GM12878 (cell line): ENCODE measurements around the gene PCED1A. TPM values are rescaled to one million over a fixed set of nuclear protein-coding genes. Genes with fewer than 3 reads are reported as not detected.

Source experiments
- ATAC-seq: fragments of 200-7000 bp; cut with Tn5 transposase; 3 replicates; pipeline ENCODE4 v1.9.1; 2020; ENCODE audit warnings: mild to moderate bottlenecking, moderate library complexity
- BruUV-seq: library from RNA; stranded (reverse); fragments of 400-500 nt; replicated peaks from 2 replicates; lab custom pipeline; 2021; lab: Mats Ljungman, UMichigan
- CTCF ChIA-PET: fragments of 300-600 bp; sonication (Branson Sonifier 250); formaldehyde crosslinking; extraction: SDS; loops from one replicate; lab custom pipeline; 2021; ENCODE audit warnings: inconsistent platforms; lab: Yijun Ruan, JAX
- POLR2A ChIA-PET: fragments of 350-600 bp; formaldehyde crosslinking; extraction: SDS; loops from one replicate; lab custom pipeline; 2021; ENCODE audit warnings: inconsistent platforms; lab: Charles Lee
- RAD21 ChIA-PET: fragments of 300-600 bp; sonication (Branson Sonifier 250); formaldehyde crosslinking; loops from one replicate; lab custom pipeline; 2023; ENCODE audit warnings: antibody characterized with exemption; ENCODE audit not compliant: unreplicated experiment; lab: Charles Lee
- SMC1A ChIA-PET: fragments of 300-600 bp; sonication (Branson Sonifier 250); formaldehyde crosslinking; loops from one replicate; lab custom pipeline; 2023; ENCODE audit not compliant: unreplicated experiment, uncharacterized antibody; lab: Charles Lee
- DNase-seq: peaks from one replicate; pipeline ENCODE4 v3.0.0-alpha.2; 2011; ENCODE audit warnings: low read depth, low spot score
- FAIRE-seq: peaks from 3 replicates; lab custom pipeline; 2011; peaks lifted over from hg19 to GRCh38; lab: Jason Lieb, UNC
- H2AFZ ChIP-seq: 2 replicates; pipeline ENCODE4 v1.6.0; 2011; ENCODE audit warnings: low read depth, low read length, control low read depth; ENCODE audit not compliant: control insufficient read depth
- H3K27ac ChIP-seq: 2 replicates; pipeline ENCODE4 v1.5.1; 2011; ENCODE audit warnings: control low read depth; ENCODE audit not compliant: control insufficient read depth, insufficient read depth
- H3K27me3 ChIP-seq, 2 experiments: replicated peaks in 1 of 2; 2 replicates each; pipeline versions ENCODE4 v1.6.0 to v1.6.1; 2011; ENCODE audit warnings: low read length in 1 of 2; ENCODE audit not compliant: control insufficient read depth in 2 of 2, insufficient read depth in 2 of 2
- H3K36me3 ChIP-seq, 2 experiments: 2 replicates each; pipeline ENCODE4 v1.5.1; 2011; ENCODE audit warnings: low read length in 1 of 2; ENCODE audit not compliant: control insufficient read depth in 2 of 2, insufficient read depth in 2 of 2
- H3K4me1 ChIP-seq: 2 replicates; pipeline ENCODE4 v1.6.1; 2011; ENCODE audit warnings: mild to moderate bottlenecking, low read length, moderate library complexity, mixed read lengths; ENCODE audit not compliant: control insufficient read depth, insufficient read depth
- H3K4me2 ChIP-seq: 2 replicates; pipeline ENCODE4 v1.6.0; 2011; ENCODE audit warnings: control low read depth; ENCODE audit not compliant: control insufficient read depth, insufficient read depth
- H3K4me3 ChIP-seq: fragments of 200-600 bp; sonication (generic); 2 replicates; pipeline ENCODE4 v1.5.1; 2016
- H3K79me2 ChIP-seq: 2 replicates; pipeline ENCODE4 v1.6.0; 2011; ENCODE audit warnings: low read length; ENCODE audit not compliant: control insufficient read depth, insufficient read depth
- H3K9ac ChIP-seq: 2 replicates; pipeline ENCODE4 v1.8.0; 2011; ENCODE audit warnings: low read length, control low read depth, mixed read lengths; ENCODE audit not compliant: control insufficient read depth, insufficient read depth
- H3K9me3 ChIP-seq: replicated peaks from 3 replicates; pipeline ENCODE4 v1.5.1; 2011; ENCODE audit warnings: mild to moderate bottlenecking, low read length; ENCODE audit not compliant: control insufficient read depth, insufficient read depth
- H4K20me1 ChIP-seq: 2 replicates; pipeline ENCODE4 v1.6.0; 2011; ENCODE audit not compliant: control insufficient read depth, insufficient read depth
- ATF2 ChIP-seq: IDR thresholded peaks from 2 replicates; pipeline ENCODE4 v1.6.1; 2012; ENCODE audit warnings: low read length, inconsistent platforms
- E4F1 ChIP-seq: fragments of 450-650 bp; IDR thresholded peaks from 2 replicates; pipeline ENCODE4 v1.6.1; 2018; ENCODE audit warnings: borderline replicate concordance, mild to moderate bottlenecking; ENCODE audit not compliant: partially characterized antibody
- ELK1 ChIP-seq: IDR thresholded peaks from 2 replicates; pipeline ENCODE4 v1.6.1; 2012; ENCODE audit warnings: low read depth, low read length, improper control_type of control experiment
- GATAD2B ChIP-seq: fragments of 450-650 bp; conservative IDR thresholded peaks from 2 replicates; pipeline ENCODE4 v1.6.1; 2017; ENCODE audit warnings: low read depth, mild to moderate bottlenecking, moderate library complexity
- HSF1 ChIP-seq: fragments of 150-350 bp; IDR thresholded peaks from 2 replicates; pipeline ENCODE4 v1.6.1; 2014; ENCODE audit warnings: mild to moderate bottlenecking, low read depth, low read length
- IRF3 ChIP-seq: fragments of 450-650 bp; IDR thresholded peaks from 2 replicates; pipeline ENCODE4 v1.6.1; 2014; ENCODE audit warnings: mild to moderate bottlenecking
- JUNB ChIP-seq: IDR thresholded peaks from 2 replicates; pipeline ENCODE4 v1.6.1; 2016; ENCODE audit warnings: antibody characterized with exemption, mild to moderate bottlenecking
- MXI1 ChIP-seq: fragments of 150-350 bp; IDR thresholded peaks from 2 replicates; pipeline ENCODE4 v1.6.1; 2011; ENCODE audit warnings: low read depth, mild to moderate bottlenecking, inconsistent platforms, low read length, improper control_type of control experiment
- NFIC ChIP-seq: IDR thresholded peaks from 2 replicates; pipeline ENCODE4 v1.6.1; 2012; ENCODE audit warnings: low read depth, mild to moderate bottlenecking, inconsistent platforms, low read length, moderate library complexity
- SUPT20H ChIP-seq: IDR thresholded peaks from 2 replicates; pipeline ENCODE4 v1.6.1; 2011; ENCODE audit warnings: low read depth, mild to moderate bottlenecking, low read length, moderate library complexity, borderline replicate concordance; ENCODE audit not compliant: control insufficient read depth
- ZBTB33 ChIP-seq: fragments of 450-650 bp; IDR thresholded peaks from 2 replicates; pipeline ENCODE4 v1.6.1; 2017; ENCODE audit warnings: mild to moderate bottlenecking
- ZNF207 ChIP-seq: fragments of 450-650 bp; IDR thresholded peaks from 2 replicates; pipeline ENCODE4 v1.6.1; 2014; ENCODE audit warnings: antibody characterized with exemption, mild to moderate bottlenecking, borderline replicate concordance
- ZNF274 ChIP-seq: IDR thresholded peaks from one replicate; pipeline ENCODE4 v1.8.0; 2011; ENCODE audit not compliant: insufficient read length, insufficient read depth
- ZSCAN29 ChIP-seq: fragments of 450-650 bp; IDR thresholded peaks from 2 replicates; pipeline ENCODE4 v1.6.1; 2017; ENCODE audit warnings: mild to moderate bottlenecking, moderate library complexity
- WGBS: methylation state at CpG from one replicate; pipeline ENCODE4 v1.1.6; 2016; ENCODE audit warnings: low lambda C conversion rate; ENCODE audit not compliant: insufficient replicate concordance, insufficient coverage; ENCODE audit errors: missing lambda C conversion rate; 5-methylcytosine and 5-hydroxymethylcytosine counted together
- in situ Hi-C: fragments of 300-500 bp; cut with MboI; formaldehyde crosslinking; loops from 9 replicates; pipeline ENCODE4 v1.14.3; 2018; ENCODE audit warnings: mixed read lengths
- intact Hi-C: fragments of 100-400 bp; cut with micrococcal nuclease; formaldehyde crosslinking; loops from one replicate; pipeline ENCODE4 v1.14.2; 2022; ENCODE audit not compliant: unreplicated experiment
- polyA plus RNA-seq, 11 experiments: library from polyadenylated mRNA; depleted of rRNA in 4 of 11; unstranded in 6 of 11; stranded (reverse) in 5 of 11; fragments of >200 nt; fragmentation: Nextera tagmentation in 4 of 11; fragmentation: Illumina TruSeq in 1 of 11; extraction: Ambion mirVana in 4 of 11; extraction: Trizol in 1 of 11; gene quantifications; 1 replicate in 1 of 11; 2 replicates in 10 of 11; pipeline versions ENCODE4 v1.2.1 to v1.2.3, GENCODE V29; 2011 to 2016; ENCODE audit warnings: inconsistent platforms in 2 of 11, missing spikeins in 2 of 11, low read depth in 1 of 11
- total RNA-seq, 4 experiments: library from RNA; depleted of rRNA in 3 of 4; stranded (reverse); fragments of >200 nt in 3 of 4; fragmentation: Illumina TruSeq in 1 of 4; extraction: Trizol in 1 of 4; gene quantifications; 2 replicates each; pipeline versions ENCODE4 v1.2.1 to v1.2.3, GENCODE V29; 2013 to 2021

The PCED1A gene
- total and polyA plus RNA-seq, 10 of the 15 experiments (the other 5 are each of a cell fraction or from before 2014, with no cell fraction given): 4.5 to 30.9 (median 12.0) TPM

GRCh38 chr20:2815242-2815900 lies 25.1 kb downstream of the PCED1A start:
- CTCF ChIA-PET: no interaction called here
- DNase-seq (no peak), FAIRE-seq (no peak), ATAC-seq (no peak)
- no peak overlapping the region for H3K27ac ChIP-seq
- BruUV-seq: no TSS peak
- RAD21 ChIA-PET: no interaction called here
- POLR2A ChIA-PET: no interaction called here
- no peaks in the 10 kb centered on the region; a peak in 1 of 4 replicates for H3K27me3 ChIP-seq
- no peaks in the 10 kb centered on the region; the same call in 2 of the 3 replicates for H3K9me3 ChIP-seq
- no peaks in the 10 kb centered on the region for H3K79me2 ChIP-seq
- no peaks in the 10 kb centered on the region for H3K4me1 ChIP-seq
- no peaks in the 10 kb centered on the region for H4K20me1 ChIP-seq
- SMC1A ChIA-PET: no interaction called here
- intact Hi-C loops: no loop called here
- no peak overlapping the region for H3K4me3 ChIP-seq
- no peak overlapping the region for H2AFZ ChIP-seq
- H3K36me3 ChIP-seq: no peaks in the 10 kb centered on the region
- WGBS: 32% methylated on average over 8 of the region's 8 CpGs
- no peak overlapping the region for H3K4me2 ChIP-seq
- H3K9ac ChIP-seq: no peak overlapping the region
- in situ Hi-C loops: no loop called here
- TF ChIP-seq ZSCAN29 (no peak), ELK1 (no peak), MXI1 (no peak), ZNF207 (no peak), E4F1 (no peak), IRF3 (no peak), SUPT20H (no peak), JUNB (no peak), NFIC (no peak), HSF1 (no peak), ATF2 (no peak), ZNF274 (no peak), GATAD2B (no peak), ZBTB33 (no peak)
